ENCODE measurements around the gene CPB1. TPM values are rescaled to one million over a fixed set of nuclear protein-coding genes. Genes with fewer than 3 reads are reported as not detected.

Gene CPB1
- total RNA-seq, 1 donor from 2014 or later = not detected

GRCh38 chr3:148833223-148833622 lies 5.6 kb downstream of the CPB1 start:
- ATAC-seq = no peak

- ATAC-seq = no peak
These were observed 12.2 kb downstream of the CPB1 start for GRCh38 chr3:148839805-148840204.

- no peak for ATAC-seq
These were observed 12.8 kb downstream of the CPB1 start for GRCh38 chr3:148840451-148840850.

GRCh38 chr3:148845756-148846395 lies 18.3 kb downstream of the CPB1 start:
- no peak for ATAC-seq

- no peak for ATAC-seq
These were observed 19.7 kb downstream of the CPB1 start for GRCh38 chr3:148847351-148847750.

- ATAC-seq = no peak
These were observed 20.8 kb downstream of the CPB1 start for GRCh38 chr3:148848410-148848809.

- no peak for ATAC-seq
These were observed 24.8 kb downstream of the CPB1 start for GRCh38 chr3:148852271-148852992.

GRCh38 chr3:148853076-148853475 lies 25.5 kb downstream of the CPB1 start:
- no peak for ATAC-seq

- no peak for ATAC-seq
These were observed 26.4 kb downstream of the CPB1 start for GRCh38 chr3:148854061-148854460.

GRCh38 chr3:148856384-148856783 lies 28.8 kb downstream of the CPB1 start:
- ATAC-seq = no peak

- ATAC-seq = no peak
These were observed 29.7 kb downstream of the CPB1 start for GRCh38 chr3:148857316-148857715.

- no peak for ATAC-seq
These were observed 33.8 kb downstream of the CPB1 start for GRCh38 chr3:148861277-148861869.

- ATAC-seq = no peak
These were observed 35.7 kb downstream of the CPB1 start for GRCh38 chr3:148863297-148863696.

GRCh38 chr3:148863814-148864213 lies 36.2 kb downstream of the CPB1 start:
- ATAC-seq = no peak

- no peak for ATAC-seq
These were observed 37.4 kb downstream of the CPB1 start, which contains the start of gene CPA3 for GRCh38 chr3:148865049-148865448. TSS of gene CPA3 (plus strand) at chr3:148865296. CDS start at chr3:148865308, 12 bp downstream.

GRCh38 chr3:148866261-148866660 lies 38.6 kb downstream of the CPB1 start:
- no peak for ATAC-seq

- no peak for ATAC-seq
These were observed 45.8 kb downstream of the CPB1 start for GRCh38 chr3:148873270-148873927.

- ATAC-seq = no peak
These were observed 46.4 kb downstream of the CPB1 start for GRCh38 chr3:148873977-148874376.

GRCh38 chr3:148878095-148878494 lies 50.5 kb downstream of the CPB1 start:
- ATAC-seq = no peak

GRCh38 chr3:148879256-148879655 lies 51.6 kb downstream of the CPB1 start:
- no peak for ATAC-seq

GRCh38 chr3:148880681-148881080 lies 53.1 kb downstream of the CPB1 start:
- no peak for ATAC-seq

GRCh38 chr3:148881286-148881685 lies 53.7 kb downstream of the CPB1 start:
- ATAC-seq = no peak

- no peak for ATAC-seq
These were observed 54.7 kb downstream of the CPB1 start for GRCh38 chr3:148882288-148882687.
